ENCODE results near the gene EN2. TPM values are rescaled to one million over a fixed set of nuclear protein-coding genes. Genes with fewer than 3 reads are reported as not detected.

Gene EN2
- total RNA-seq, 2 experiments from 2014 or later: not detected

GRCh38 chr7:155458878-155459699 is 1.2 kb downstream of the EN2 start:
- ChIA-PET CTCF (no interaction called here), POLR2A (no interaction called here)
- Mint-ChIP-seq H3K9me3 (no peaks in the 10 kb centered on the region), H3K27me3 (peaks cover 81% of the 10 kb centered on the region), H3K27ac (peak overlapping the region; percentile 58), H3K36me3 (ENCODE audit: low read depth) (peaks cover 11% of the 10 kb centered on the region), H3K4me3 (no peak overlapping the region), H3K4me1 (peaks cover 11% of the 10 kb centered on the region)
- DNase-seq: no peak

GRCh38 chr7:155459700-155460461 is 2.0 kb downstream of the EN2 start:
- Mint-ChIP-seq H3K4me1 (peaks cover 11% of the 10 kb centered on the region), H3K27ac (no peak overlapping the region), H3K9me3 (no peaks in the 10 kb centered on the region), H3K36me3 (ENCODE audit: low read depth) (peaks cover 11% of the 10 kb centered on the region), H3K27me3 (peaks cover 81% of the 10 kb centered on the region), H3K4me3 (no peak overlapping the region)
- ChIA-PET CTCF (no interaction called here), POLR2A (no interaction called here)
- DNase-seq: no peak

- ChIA-PET POLR2A (no interaction called here), CTCF (no interaction called here)
- Mint-ChIP-seq H3K27me3 (peaks cover 81% of the 10 kb centered on the region), H3K4me3 (no peak overlapping the region), H3K36me3 (ENCODE audit: low read depth) (peaks cover 11% of the 10 kb centered on the region), H3K4me1 (peaks cover 13% of the 10 kb centered on the region), H3K9me3 (no peaks in the 10 kb centered on the region), H3K27ac (no peak overlapping the region)
- no peak for DNase-seq
These were observed 3.1 kb downstream of the EN2 start for GRCh38 chr7:155460926-155461613.

GRCh38 chr7:155461631-155462030 is 3.7 kb downstream of the EN2 start:
- H3K4me3 Mint-ChIP-seq: no peak overlapping the region
- H3K4me1 Mint-ChIP-seq: peaks cover 10% of the 10 kb centered on the region
- no peak for DNase-seq
- ChIA-PET POLR2A (no interaction called here), CTCF (no interaction called here)
- peaks cover 79% of the 10 kb centered on the region for H3K27me3 Mint-ChIP-seq
- H3K27ac Mint-ChIP-seq: no peak overlapping the region
- H3K36me3 Mint-ChIP-seq (ENCODE audit: low read depth): peaks cover 6% of the 10 kb centered on the region
- no peaks in the 10 kb centered on the region for H3K9me3 Mint-ChIP-seq

- H3K27ac Mint-ChIP-seq: no peak overlapping the region
- H3K36me3 Mint-ChIP-seq (ENCODE audit: low read depth): peaks cover 6% of the 10 kb centered on the region
- CTCF ChIA-PET: interaction anchor here (0.7 kb wide), 1 partner anchor 137 kb away, joined by 3 read pairs; no protein-coding TSS in a partner anchor
- POLR2A ChIA-PET: no interaction called here
- H3K9me3 Mint-ChIP-seq: no peaks in the 10 kb centered on the region
- peaks cover 78% of the 10 kb centered on the region for H3K27me3 Mint-ChIP-seq
- no peak for DNase-seq
- H3K4me3 Mint-ChIP-seq: no peak overlapping the region
- H3K4me1 Mint-ChIP-seq: peaks cover 6% of the 10 kb centered on the region
These were observed 4.3 kb downstream of the EN2 start for GRCh38 chr7:155462163-155462735.

- Mint-ChIP-seq H3K9me3 (no peaks in the 10 kb centered on the region), H3K27ac (no peak overlapping the region), H3K4me1 (peaks cover 6% of the 10 kb centered on the region), H3K27me3 (peaks cover 81% of the 10 kb centered on the region), H3K36me3 (ENCODE audit: low read depth) (peaks cover 6% of the 10 kb centered on the region), H3K4me3 (no peak overlapping the region)
- POLR2A ChIA-PET: interaction anchor here (0.6 kb wide), 1 partner anchor 925 kb away, joined by 3 read pairs; no protein-coding TSS in a partner anchor
- no peak for DNase-seq
- CTCF ChIA-PET: interaction anchor here (0.7 kb wide), 1 partner anchor 136 kb away, joined by 3 read pairs; no protein-coding TSS in a partner anchor
These were observed 5.3 kb downstream of the EN2 start for GRCh38 chr7:155463114-155463811.

- Mint-ChIP-seq H3K36me3 (ENCODE audit: low read depth) (peaks cover 4% of the 10 kb centered on the region), H3K4me3 (no peak overlapping the region), H3K4me1 (peaks cover 11% of the 10 kb centered on the region), H3K9me3 (no peaks in the 10 kb centered on the region), H3K27ac (no peak overlapping the region), H3K27me3 (peaks cover 88% of the 10 kb centered on the region)
- POLR2A ChIA-PET: no interaction called here
- CTCF ChIA-PET: no interaction called here
- no peak for DNase-seq
These were observed 6.3 kb downstream of the EN2 start for GRCh38 chr7:155464183-155464582.

- CTCF ChIA-PET: no interaction called here
- Mint-ChIP-seq H3K9me3 (no peaks in the 10 kb centered on the region), H3K36me3 (ENCODE audit: low read depth) (no peaks in the 10 kb centered on the region), H3K27ac (no peak overlapping the region), H3K4me1 (peaks cover 8% of the 10 kb centered on the region), H3K27me3 (peaks cover 89% of the 10 kb centered on the region), H3K4me3 (no peak overlapping the region)
- no peak for DNase-seq
- POLR2A ChIA-PET: interaction anchor here (1.0 kb wide), 1 partner anchor 11 kb away, joined by 3 read pairs; no protein-coding TSS in a partner anchor
These were observed 7.2 kb downstream of the EN2 start for GRCh38 chr7:155464948-155465739.

GRCh38 chr7:155465761-155466141 is 7.8 kb downstream of the EN2 start:
- H3K4me1 Mint-ChIP-seq: peaks cover 8% of the 10 kb centered on the region
- no peak overlapping the region for H3K4me3 Mint-ChIP-seq
- DNase-seq: no peak
- no peak overlapping the region for H3K27ac Mint-ChIP-seq
- POLR2A ChIA-PET: interaction anchor here (1.0 kb wide), 1 partner anchor 10 kb away, joined by 3 read pairs; no protein-coding TSS in a partner anchor
- H3K36me3 Mint-ChIP-seq (ENCODE audit: low read depth): no peaks in the 10 kb centered on the region
- CTCF ChIA-PET: interaction anchor here (0.6 to 0.9 kb wide), 2 partner anchors 86 to 90 kb away, joined by 3 read pairs; no protein-coding TSS in a partner anchor
- H3K9me3 Mint-ChIP-seq: no peaks in the 10 kb centered on the region
- peaks cover 90% of the 10 kb centered on the region for H3K27me3 Mint-ChIP-seq

- CTCF ChIA-PET: interaction anchor here (0.6 to 0.9 kb wide), 2 partner anchors 86 to 90 kb away, joined by 3 read pairs; no protein-coding TSS in a partner anchor
- POLR2A ChIA-PET: interaction anchor here (1.0 kb wide), 1 partner anchor 9 kb away, joined by 3 read pairs; no protein-coding TSS in a partner anchor
- Mint-ChIP-seq H3K4me3 (no peak overlapping the region), H3K36me3 (ENCODE audit: low read depth) (no peaks in the 10 kb centered on the region), H3K27ac (no peak overlapping the region), H3K4me1 (peaks cover 8% of the 10 kb centered on the region), H3K27me3 (peaks cover 90% of the 10 kb centered on the region), H3K9me3 (no peaks in the 10 kb centered on the region)
- DNase-seq: no peak
These were observed 8.3 kb downstream of the EN2 start for GRCh38 chr7:155466142-155466813.

All from activated CD4-positive, alpha-beta memory T cell treated with anti-CD3 and anti-CD28 coated beads, Interleukin-2, amount 10 ng/mL, durations not matched to agents 7 days and 5 days (primary cell).